Parathyroid adenoma (tissue), 2 donors: ENCODE results near the gene CBY2.

Experiments
- H2AFZ ChIP-seq: fragments of 300-600 bp; sonication (generic); one replicate; pipeline ENCODE4 v1.7.0; 2017; ENCODE audit warnings: antibody characterized with exemption, mild to moderate bottlenecking
- H3K27ac ChIP-seq: fragments of 300-600 bp; sonication (generic); one replicate; pipeline ENCODE4 v1.7.0; 2017
- H3K27me3 ChIP-seq: fragments of 300-600 bp; sonication (generic); one replicate; pipeline ENCODE4 v1.7.0; 2017; ENCODE audit warnings: low read length; ENCODE audit not compliant: control insufficient read depth, insufficient read depth
- H3K36me3 ChIP-seq: fragments of 300-600 bp; sonication (generic); one replicate; pipeline ENCODE4 v1.7.0; 2017; ENCODE audit warnings: low read length; ENCODE audit not compliant: control insufficient read depth, insufficient read depth
- H3K4me1 ChIP-seq: fragments of 300-600 bp; sonication (generic); one replicate; pipeline ENCODE4 v1.7.0; 2017; ENCODE audit warnings: control low read depth
- H3K4me2 ChIP-seq: fragments of 300-600 bp; sonication (generic); one replicate; pipeline ENCODE4 v1.7.0; 2017; ENCODE audit warnings: low read length
- H3K4me3 ChIP-seq: fragments of 300-600 bp; sonication (generic); one replicate; pipeline ENCODE4 v1.7.0; 2017; ENCODE audit warnings: low read depth, low read length
- H3K79me2 ChIP-seq: fragments of 300-600 bp; sonication (generic); one replicate; pipeline ENCODE4 v1.7.0; 2017; ENCODE audit warnings: control low read depth
- H3K9ac ChIP-seq: fragments of 300-600 bp; sonication (generic); one replicate; pipeline ENCODE4 v1.7.0; 2017; ENCODE audit warnings: mild to moderate bottlenecking
- H3K9me3 ChIP-seq: fragments of 300-600 bp; sonication (generic); one replicate; pipeline ENCODE4 v1.7.0; 2017; ENCODE audit warnings: low read length; ENCODE audit not compliant: control insufficient read depth
- TF ChIP-seq, protein P1 (sequence below): fragments of 300-600 bp; sonication (generic); IDR thresholded peaks from one replicate; pipeline ENCODE4 v1.7.0; 2017; ENCODE audit warnings: antibody characterized with exemption, mild to moderate bottlenecking
- donor health status: primary hyperparathyroidism.

CBY2 gene

DNA sequence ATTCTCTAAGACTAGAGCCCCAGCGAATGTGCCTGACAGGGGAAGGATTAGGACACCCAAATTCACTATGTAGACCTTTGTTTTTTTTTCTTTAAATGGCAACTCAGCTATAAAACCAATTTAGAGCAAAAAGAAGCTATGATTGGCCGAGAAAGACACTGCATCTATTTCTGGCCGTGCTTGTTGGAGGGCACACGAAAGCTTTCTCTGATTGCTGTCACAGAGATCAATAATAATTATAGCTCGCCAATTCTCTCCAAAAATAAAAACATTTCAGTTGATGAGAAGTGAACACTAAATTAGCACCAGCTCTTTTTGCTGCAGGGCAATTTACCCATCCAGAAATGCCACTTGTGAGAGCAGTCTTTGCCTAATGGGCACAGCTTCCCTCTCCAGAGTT, 31.2 kb downstream of the CBY2 start:
- Histone ChIP-seq H3K27ac (no peak overlapping the region), H3K9me3 (no peaks in the 10 kb centered on the region), H3K9ac (no peak overlapping the region), H3K4me1 (no peaks in the 10 kb centered on the region), H3K27me3 (no peaks in the 10 kb centered on the region), H3K4me2 (no peak overlapping the region), H3K79me2 (no peaks in the 10 kb centered on the region), H3K36me3 (no peaks in the 10 kb centered on the region), H2AFZ (no peak overlapping the region), H3K4me3 (no peak overlapping the region)
- TF ChIP-seq, protein P1, sequence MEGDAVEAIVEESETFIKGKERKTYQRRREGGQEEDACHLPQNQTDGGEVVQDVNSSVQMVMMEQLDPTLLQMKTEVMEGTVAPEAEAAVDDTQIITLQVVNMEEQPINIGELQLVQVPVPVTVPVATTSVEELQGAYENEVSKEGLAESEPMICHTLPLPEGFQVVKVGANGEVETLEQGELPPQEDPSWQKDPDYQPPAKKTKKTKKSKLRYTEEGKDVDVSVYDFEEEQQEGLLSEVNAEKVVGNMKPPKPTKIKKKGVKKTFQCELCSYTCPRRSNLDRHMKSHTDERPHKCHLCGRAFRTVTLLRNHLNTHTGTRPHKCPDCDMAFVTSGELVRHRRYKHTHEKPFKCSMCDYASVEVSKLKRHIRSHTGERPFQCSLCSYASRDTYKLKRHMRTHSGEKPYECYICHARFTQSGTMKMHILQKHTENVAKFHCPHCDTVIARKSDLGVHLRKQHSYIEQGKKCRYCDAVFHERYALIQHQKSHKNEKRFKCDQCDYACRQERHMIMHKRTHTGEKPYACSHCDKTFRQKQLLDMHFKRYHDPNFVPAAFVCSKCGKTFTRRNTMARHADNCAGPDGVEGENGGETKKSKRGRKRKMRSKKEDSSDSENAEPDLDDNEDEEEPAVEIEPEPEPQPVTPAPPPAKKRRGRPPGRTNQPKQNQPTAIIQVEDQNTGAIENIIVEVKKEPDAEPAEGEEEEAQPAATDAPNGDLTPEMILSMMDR = no peak

DNA sequence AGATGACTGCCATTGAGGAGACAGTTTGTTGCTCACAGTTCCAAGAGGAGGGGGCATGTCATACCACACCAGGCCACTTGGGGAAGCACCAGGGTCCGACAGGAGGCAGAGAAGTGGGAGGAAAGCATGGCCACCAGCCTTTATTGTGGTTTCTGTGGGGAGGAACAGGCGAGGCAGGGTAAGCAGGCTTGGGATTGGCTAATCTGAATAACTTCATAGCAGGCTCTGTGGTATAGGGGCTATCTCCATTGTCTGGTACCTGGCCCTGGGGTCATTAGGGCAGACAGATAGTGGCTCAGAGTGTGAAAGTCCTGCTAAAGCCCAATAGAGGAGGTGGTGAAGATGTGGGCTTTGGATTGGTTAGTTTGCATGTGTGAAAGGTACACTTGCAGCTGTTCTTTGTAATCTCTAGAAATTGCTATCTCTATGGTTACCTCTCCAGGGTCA, 35.5 kb downstream of the CBY2 start:
- Histone ChIP-seq H2AFZ (no peak overlapping the region), H3K4me1 (no peaks in the 10 kb centered on the region), H3K9me3 (no peaks in the 10 kb centered on the region), H3K4me3 (no peak overlapping the region), H3K27me3 (no peaks in the 10 kb centered on the region), H3K79me2 (no peaks in the 10 kb centered on the region), H3K9ac (no peak overlapping the region), H3K36me3 (no peaks in the 10 kb centered on the region), H3K4me2 (no peak overlapping the region), H3K27ac (no peak overlapping the region)
- TF ChIP-seq, protein P1 = no peak

DNA sequence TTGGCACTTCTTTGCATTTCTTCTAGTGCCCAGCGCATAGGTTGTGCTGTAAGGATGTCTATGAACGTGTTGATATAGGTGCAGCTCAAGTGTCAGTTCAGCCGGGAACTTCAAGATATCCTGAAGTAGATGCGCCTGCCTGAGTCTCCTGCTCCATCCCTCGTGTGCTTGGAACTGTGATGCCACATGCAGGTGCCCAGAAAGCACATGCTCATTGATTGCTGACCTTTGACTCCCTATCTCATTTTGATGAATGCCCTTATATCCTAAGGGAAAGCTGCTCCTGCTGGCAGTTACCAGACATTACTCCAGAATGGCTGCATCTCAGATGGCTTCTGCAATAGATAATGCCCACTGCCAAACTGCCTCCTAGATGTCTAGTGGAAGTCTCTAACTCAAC, 40.9 kb downstream of the CBY2 start:
- no peak overlapping the region for H3K4me2 ChIP-seq
- no peaks in the 10 kb centered on the region for H3K36me3 ChIP-seq
- TF ChIP-seq, protein P1 = no peak
- H3K27me3 ChIP-seq = no peaks in the 10 kb centered on the region
- H3K79me2 ChIP-seq = no peaks in the 10 kb centered on the region
- H2AFZ ChIP-seq = no peak overlapping the region
- H3K27ac ChIP-seq = no peak overlapping the region
- no peaks in the 10 kb centered on the region for H3K4me1 ChIP-seq
- no peak overlapping the region for H3K9ac ChIP-seq
- no peak overlapping the region for H3K4me3 ChIP-seq
- no peaks in the 10 kb centered on the region for H3K9me3 ChIP-seq

- H3K4me1 ChIP-seq = no peaks in the 10 kb centered on the region
- H2AFZ ChIP-seq = no peak overlapping the region
- no peaks in the 10 kb centered on the region for H3K79me2 ChIP-seq
- no peak overlapping the region for H3K9ac ChIP-seq
- TF ChIP-seq, protein P1 = no peak
- H3K9me3 ChIP-seq = no peaks in the 10 kb centered on the region
- H3K4me3 ChIP-seq = no peak overlapping the region
- no peak overlapping the region for H3K4me2 ChIP-seq
- H3K27ac ChIP-seq = no peak overlapping the region
- H3K27me3 ChIP-seq = no peaks in the 10 kb centered on the region
- H3K36me3 ChIP-seq = no peaks in the 10 kb centered on the region
Observed at GRCh38 chr13:45744979-45745378, 42.9 kb downstream of the CBY2 start.

GRCh38 chr13:45747071-45747470, 45.0 kb downstream of the CBY2 start:
- H3K4me1 ChIP-seq = no peaks in the 10 kb centered on the region
- H3K36me3 ChIP-seq = no peaks in the 10 kb centered on the region
- no peak overlapping the region for H3K9ac ChIP-seq
- H3K27ac ChIP-seq = no peak overlapping the region
- no peaks in the 10 kb centered on the region for H3K79me2 ChIP-seq
- H3K9me3 ChIP-seq = no peaks in the 10 kb centered on the region
- H3K27me3 ChIP-seq = no peaks in the 10 kb centered on the region
- H3K4me3 ChIP-seq = no peak overlapping the region
- H3K4me2 ChIP-seq = no peak overlapping the region
- no peak overlapping the region for H2AFZ ChIP-seq
- TF ChIP-seq, protein P1 = no peak
